Hematopoietic multipotent progenitor cell (in vitro differentiated cells): Measurements from ENCODE around the gene ARHGEF35. TPM values are rescaled to one million over a fixed set of nuclear protein-coding genes. Genes with fewer than 3 reads are reported as not detected.
"Not testable (repeated sequence)": the region's sequence is repeated elsewhere in the genome, so short reads cannot be mapped to it uniquely, and the experiment has no call there.

Experiments
- DNase-seq, 3 donors: peaks; one replicate each; pipeline ENCODE4 v3.0.0-alpha.2; 2011 to 2015; ENCODE audit warnings: low read depth in 2 of 3, low spot score in 2 of 3
- total RNA-seq: library from RNA; depleted of rRNA; stranded (reverse); fragments of >200 nt; gene quantifications from one replicate; pipeline ENCODE4 v1.2.3, GENCODE V29; 2012

The ARHGEF35 gene
- total RNA-seq, 1 donor: 0.54 TPM

GRCh38 chr7:144179165-144179479, 16.5 kb downstream of the ARHGEF35 start:
- DNase-seq: not testable (repeated sequence)

DNA sequence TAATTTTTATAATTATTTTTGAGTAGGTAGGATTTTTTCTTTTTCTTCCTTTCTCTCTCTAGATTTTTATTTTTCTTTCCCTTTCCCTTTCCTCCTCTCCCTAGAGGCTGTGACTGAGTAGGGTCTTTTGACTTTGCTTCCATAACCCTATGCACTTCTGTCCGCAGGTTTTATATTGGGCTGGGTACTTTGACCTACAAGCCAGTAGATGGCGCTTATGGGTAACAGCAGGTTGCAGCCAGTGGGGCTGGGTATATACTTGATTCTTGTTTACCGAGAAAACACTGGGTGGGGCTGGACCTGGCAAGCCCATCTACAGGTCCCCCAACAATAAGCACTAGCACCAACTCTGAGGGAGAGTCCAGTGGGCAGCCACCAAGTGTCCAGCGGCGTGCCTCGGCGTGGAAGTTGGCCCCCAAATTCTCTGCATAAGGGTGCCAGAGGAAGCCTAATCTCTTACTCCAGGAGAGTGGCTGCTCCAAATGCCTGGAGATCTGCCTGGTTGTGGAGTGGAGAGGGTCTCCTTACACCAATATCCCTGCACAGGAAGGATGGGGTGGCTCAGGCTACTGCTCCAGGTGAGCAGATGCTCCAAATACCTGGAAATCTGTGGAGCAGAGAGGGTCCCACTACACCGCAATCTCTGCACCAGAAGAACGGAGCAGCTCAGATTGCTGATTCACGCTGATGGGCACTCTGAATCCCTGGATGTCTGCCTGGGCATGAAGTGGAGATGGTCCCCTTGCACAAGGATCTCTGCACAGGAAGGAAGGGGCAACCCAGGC, 17.1 kb downstream of the ARHGEF35 start:
- peak in 2 of 3 donors; percentile 10 to 44 for DNase-seq

GRCh38 chr7:144174613-144175012, 21.0 kb downstream of the ARHGEF35 start:
- DNase-seq: no peak

- DNase-seq: not testable (repeated sequence)
Measured at GRCh38 chr7:144171594-144172350, 23.9 kb downstream of the ARHGEF35 start.

DNA sequence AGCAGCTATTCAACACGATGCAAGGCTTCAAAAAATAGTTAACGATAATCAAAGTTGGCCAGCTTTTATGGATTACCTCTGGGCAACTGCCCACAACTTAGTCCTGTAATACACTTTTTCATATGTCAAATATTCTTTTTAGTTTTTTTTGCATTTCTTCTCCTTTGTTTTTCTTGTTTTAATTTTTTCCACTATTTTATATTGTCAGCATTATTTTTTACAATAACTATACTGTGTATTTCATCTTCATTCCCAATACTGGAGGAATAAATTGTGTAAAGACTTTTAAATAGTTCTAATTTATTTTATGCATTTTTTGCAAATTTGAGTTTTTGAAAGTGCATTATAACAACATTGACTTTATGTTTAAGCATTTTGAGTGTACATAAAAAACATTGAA, 30.8 kb downstream of the ARHGEF35 start:
- DNase-seq: no peak

GRCh38 chr7:144158861-144159260, 36.8 kb downstream of the ARHGEF35 start:
- no peak for DNase-seq

DNA sequence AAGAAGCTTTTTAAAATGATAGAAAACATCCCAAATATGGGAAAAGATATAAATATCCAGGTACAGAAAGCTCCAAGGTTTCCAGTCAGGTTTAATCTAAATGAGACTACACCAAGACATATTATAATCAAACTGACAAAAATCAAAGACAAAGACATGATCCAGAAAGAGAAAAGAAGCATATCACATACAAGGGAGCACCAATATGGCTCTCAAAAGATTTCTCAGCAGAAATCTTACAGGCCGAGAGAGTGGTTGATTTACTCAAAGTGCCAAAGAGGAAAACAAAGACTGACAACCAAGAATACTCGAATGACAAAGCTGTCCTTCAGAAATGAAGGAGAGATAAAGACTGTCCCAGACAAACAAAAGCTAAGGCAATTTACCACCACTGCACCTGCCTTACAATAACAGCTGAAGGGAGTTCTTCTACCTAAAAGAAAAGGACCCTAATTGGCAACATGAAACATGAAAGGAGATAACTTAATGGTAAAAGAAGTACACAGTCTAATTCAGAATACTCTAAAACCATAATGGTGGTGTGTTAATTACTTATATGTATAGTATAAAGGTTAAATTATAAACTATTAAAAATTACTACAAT, 47.3 kb downstream of the ARHGEF35 start:
- DNase-seq: no peak

DNA sequence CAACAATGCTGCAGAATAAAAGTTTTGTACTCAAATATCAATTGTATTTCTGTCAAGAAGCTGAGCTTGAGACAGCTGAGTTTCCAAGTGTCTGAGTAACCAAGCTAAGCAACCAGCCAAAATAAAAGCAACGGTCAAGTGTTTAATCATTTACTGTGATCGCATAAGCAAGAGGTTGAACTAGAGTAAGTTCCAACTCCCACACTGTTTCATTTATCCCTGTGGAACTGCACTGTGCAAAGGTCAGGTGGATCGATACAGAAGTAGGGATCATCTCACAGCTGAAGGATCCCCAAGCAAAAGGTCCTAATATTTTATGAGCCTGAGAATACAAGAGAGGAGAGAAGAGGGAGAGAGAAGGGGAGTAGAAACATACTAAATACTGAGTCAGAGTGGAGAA, 51.2 kb downstream of the ARHGEF35 start:
- DNase-seq: no peak

GRCh38 chr7:144142187-144142586, 53.4 kb downstream of the ARHGEF35 start:
- DNase-seq: no peak

DNA sequence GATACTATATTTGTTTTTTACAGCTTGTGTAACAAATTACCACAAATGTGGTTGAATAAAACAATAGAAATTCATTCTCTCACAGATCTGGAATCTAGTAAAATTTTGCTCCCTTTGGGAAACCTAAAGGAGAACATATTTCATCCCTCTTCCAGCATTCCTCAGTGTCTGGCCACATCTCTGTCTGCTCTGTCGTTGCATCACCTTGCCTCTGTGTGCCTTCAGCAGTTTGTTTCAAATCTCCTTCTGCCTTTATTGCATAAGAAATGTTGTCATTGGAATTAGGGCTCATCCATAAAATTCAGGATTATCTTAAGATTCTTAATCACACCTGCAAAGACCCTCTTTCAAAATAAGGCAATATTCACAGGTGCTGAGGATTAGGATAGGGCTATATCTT, 58.1 kb downstream of the ARHGEF35 start:
- DNase-seq: no peak

Other genes with a start within 250 kb of the ARHGEF35 start
- gene OR2F1, start 241.0 kb downstream of the ARHGEF35 start, total RNA-seq: not detected
- gene OR6B1, start 195.5 kb downstream of the ARHGEF35 start, total RNA-seq: under 0.01 TPM
- not detected for gene OR2A5, start 146.9 kb downstream of the ARHGEF35 start, total RNA-seq
- not detected for gene OR2A25, start 126.0 kb downstream of the ARHGEF35 start, total RNA-seq
- not detected for gene OR2A12, start 109.6 kb downstream of the ARHGEF35 start, total RNA-seq
- gene OR2A2, start 86.2 kb downstream of the ARHGEF35 start, total RNA-seq: not detected
- gene OR2A14, start 72.7 kb downstream of the ARHGEF35 start, total RNA-seq: not detected
- not detected for gene CTAGE4, start 12.4 kb downstream of the ARHGEF35 start, total RNA-seq
- under 0.01 TPM for gene OR2A42, start 43.8 kb upstream of the ARHGEF35 start, total RNA-seq
- 2.7 TPM for gene OR2A7, start 69.0 kb upstream of the ARHGEF35 start, total RNA-seq
- 0.81 TPM for gene CTAGE8, start 73.5 kb upstream of the ARHGEF35 start, total RNA-seq
- gene OR2A1, start 116.6 kb upstream of the ARHGEF35 start, total RNA-seq: 0.27 TPM
- gene ARHGEF5, start 159.6 kb upstream of the ARHGEF35 start, total RNA-seq: 4.3 TPM
- gene NOBOX, start 207.9 kb upstream of the ARHGEF35 start, total RNA-seq: not detected